ENCODE data around the gene GBP3. TPM values are rescaled to one million over a fixed set of nuclear protein-coding genes. Genes with fewer than 3 reads are reported as not detected.
A peak's percentile ranks its signal among the peaks of the same experiment; 100 is the strongest.

The GBP3 gene
- total and polyA plus RNA-seq, 2 of the 8 experiments (the other 6 are each of a cell fraction or from before 2014, with no cell fraction given), result not detected

DNA sequence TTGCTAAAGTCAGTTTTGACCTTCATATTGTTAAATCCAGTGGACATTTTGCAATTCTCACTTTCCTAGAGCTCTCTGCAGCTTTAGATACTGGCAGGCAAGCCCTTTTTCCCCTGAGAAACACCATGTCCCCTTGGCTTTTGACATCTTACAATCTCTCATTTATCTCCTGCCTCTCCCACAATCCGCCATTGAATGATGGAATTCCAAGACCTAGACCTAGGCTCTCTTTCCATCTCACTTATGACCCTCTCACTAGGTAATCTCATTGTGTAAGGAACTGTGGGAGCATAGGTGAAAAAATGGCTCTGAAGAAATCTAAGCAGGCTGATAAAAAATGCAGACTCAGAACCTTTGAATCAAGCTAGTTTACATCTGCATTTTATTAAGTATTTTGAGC is 32.2 kb downstream of the GBP3 start:
- H2BK15ac ChIP-seq (ENCODE audit: low read length), result no peak overlapping the region
- FAIRE-seq, result no peak

More for the DNA sequence above, 32.2 kb downstream of the GBP3 start:
- Histone ChIP-seq H3K23ac (ENCODE audit: insufficient read length) (no peak overlapping the region), H2AK5ac (ENCODE audit: low read depth, low read length) (no peak overlapping the region), H2BK5ac (ENCODE audit: low read depth, low read length) (no peak overlapping the region), H3K9ac (replicated peaks in 1 of 4; ENCODE audit: extremely low read depth in 1 of 4, low read depth in 3 of 4, low read length in 3 of 4) (no peak overlapping the region), H2BK12ac (ENCODE audit: low read depth, low read length) (no peak overlapping the region), H3K27ac (ENCODE audit: low read depth, low read length) (no peak overlapping the region), H4K20me1 (replicated peaks in 1 of 2; ENCODE audit: control insufficient read depth in 1 of 2, insufficient read depth in 2 of 2, low read length in 2 of 2) (peaks cover 0 to 4% of the 10 kb centered on the region in 2 experiments), H3K23me2 (ENCODE audit: low read depth, low read length) (peaks cover 6% of the 10 kb centered on the region; the same call in 1 of the 2 replicates), H3K36me3 (ENCODE audit: control insufficient read depth in 2 of 4, insufficient read depth in 4 of 4, low read length in 3 of 4) (peaks cover 0 to 17% (median 2%) of the 10 kb centered on the region in 4 experiments; a peak in 4 of 8 replicates), H3K4me1 (replicated peaks in 1 of 4; ENCODE audit: control insufficient read depth in 3 of 4, insufficient read depth in 4 of 4, low read length in 3 of 4) (peaks cover 0 to 6% (median 4%) of the 10 kb centered on the region in 4 experiments; a peak in 4 of 7 replicates), H2BK20ac (ENCODE audit: low read length) (no peak overlapping the region), H4K8ac (ENCODE audit: extremely low read depth, insufficient read depth, low read length) (no peak overlapping the region), H3K56ac (replicated peaks; ENCODE audit: insufficient read length, low read depth, low read length) (no peak overlapping the region), H3K27me3 (replicated peaks in 1 of 4; ENCODE audit: control insufficient read depth in 3 of 4, extremely low read depth in 1 of 4, insufficient read depth in 3 of 4, low read length in 3 of 4) (no peaks in the 10 kb centered on the region), H2BK120ac (replicated peaks; ENCODE audit: low read depth, low read length) (no peak overlapping the region), H3K14ac (ENCODE audit: insufficient read length) (no peak overlapping the region), H4K91ac (replicated peaks; ENCODE audit: insufficient read length, low read length) (no peak overlapping the region), H3K4me3 (ENCODE audit: extremely low read depth in 1 of 4, insufficient read depth in 2 of 4, low read depth in 3 of 4, low read length in 4 of 4) (peak overlapping the region in 1 of 4 experiments; percentile 88; a peak in 1 of 8 replicates), H3K4me2 (ENCODE audit: insufficient read depth in 1 of 2, low read depth in 2 of 2, low read length in 2 of 2) (peak overlapping the region; percentile 11 to 98; a peak in 2 of 4 replicates), H3K79me1 (ENCODE audit: low read depth, low read length) (peaks cover 9% of the 10 kb centered on the region; the same call in 1 of the 2 replicates), H2AFZ (ENCODE audit: low read length) (no peak overlapping the region), H4K5ac (ENCODE audit: insufficient read length, low read depth, low read length) (no peak overlapping the region), H3K9me3 (ENCODE audit: insufficient read depth in 2 of 2, low read depth in 1 of 2, low read length in 1 of 2) (no peaks in the 10 kb centered on the region), H3K79me2 (ENCODE audit: control insufficient read depth in 1 of 2, insufficient read depth in 2 of 2, low read length in 2 of 2) (peaks cover 11 to 59% of the 10 kb centered on the region in 2 experiments), H3K18ac (ENCODE audit: extremely low read depth, low read length) (no peak overlapping the region), H3K4ac (replicated peaks; ENCODE audit: insufficient read length, low read depth, low read length) (no peak overlapping the region)
- 95% methylated on average over 1 of the region's 1 CpG; no CpG with 5 or more reads in 1 of the 2 experiments for WGBS, 2 experiments (ENCODE audit: extremely low coverage in 1 of 2, insufficient coverage in 1 of 2, insufficient read length in 1 of 2, insufficient replicate concordance in 2 of 2, low coverage in 1 of 2, low lambda C conversion rate in 2 of 2, missing lambda C conversion rate in 1 of 2)
- no peak for DNase-seq (ENCODE audit: low read depth in 1 of 2, low spot score in 2 of 2)
- ChIA-PET CTCF (ENCODE audit: partially characterized antibody) (interaction anchor here (1.4 kb wide), 1 partner anchor 17 kb away, joined by 5 read pairs; no protein-coding TSS in a partner anchor), POLR2A (ENCODE audit: partially characterized antibody) (interaction anchor here (0.8 to 1.7 kb wide), 2 partner anchors 31 to 207 kb away, joined by 3 to 6 read pairs; no protein-coding TSS in a partner anchor)
- TF ChIP-seq SAP30 (IDR thresholded peaks at IDR 0.05; ENCODE audit: insufficient read depth, insufficient replicate concordance, low read length), result no peak
- 0 out of 2 replicates have a peak, but pooled peaks have one; percentile 15 for TF ChIP-seq YY1 (IDR thresholded peaks at IDR 0.05; ENCODE audit: low read depth, low read length)
